MM.1S (cell line): Measurements from ENCODE around the gene SLC32A1.

Experiments used
- DNase-seq: peaks from one replicate; pipeline ENCODE4 v3.0.0-alpha.2; 2015
- H2AFZ ChIP-seq: fragments of 300-600 bp; sonication (generic); 2 replicates; pipeline ENCODE4 v1.6.0; 2016; ENCODE audit warnings: antibody characterized with exemption, low read length
- H3F3A ChIP-seq: fragments of 300-600 bp; sonication (generic); 2 replicates; pipeline ENCODE4 v1.6.1; 2016; ENCODE audit warnings: mild to moderate bottlenecking, antibody characterized with exemption, low read length, moderate library complexity, mixed read lengths; ENCODE audit not compliant: insufficient read depth
- H3K27ac ChIP-seq: fragments of 300-600 bp; sonication (generic); 2 replicates; pipeline ENCODE4 v1.5.1; 2016; ENCODE audit warnings: mild to moderate bottlenecking, low read length
- H3K27me3 ChIP-seq: fragments of 300-600 bp; sonication (generic); replicated peaks from 2 replicates; pipeline ENCODE4 v1.6.0; 2016; ENCODE audit warnings: low read length; ENCODE audit not compliant: insufficient read depth
- H3K36me3 ChIP-seq: fragments of 300-600 bp; sonication (generic); replicated peaks from 2 replicates; pipeline ENCODE4 v1.6.1; 2016; ENCODE audit warnings: mild to moderate bottlenecking, low read length, mixed read lengths; ENCODE audit not compliant: insufficient read depth
- H3K4me1 ChIP-seq: fragments of 300-600 bp; sonication (generic); 2 replicates; pipeline ENCODE4 v1.6.1; 2016; ENCODE audit warnings: low read length, mixed read lengths
- H3K4me2 ChIP-seq: fragments of 300-600 bp; sonication (generic); 2 replicates; pipeline ENCODE4 v1.6.0; 2016; ENCODE audit warnings: low read depth, low read length
- H3K4me3 ChIP-seq: fragments of 300-600 bp; sonication (generic); 2 replicates; pipeline ENCODE4 v1.5.1; 2016; ENCODE audit warnings: low read length, mixed read lengths
- H3K79me2 ChIP-seq: fragments of 300-600 bp; sonication (generic); 2 replicates; pipeline ENCODE4 v1.6.1; 2016; ENCODE audit warnings: mixed run types, low read length, mixed read lengths
- H3K9ac ChIP-seq: fragments of 300-600 bp; sonication (generic); 2 replicates; pipeline ENCODE4 v1.6.1; 2016; ENCODE audit warnings: low read length, mixed read lengths
- H3K9me2 ChIP-seq: fragments of 300-600 bp; sonication (generic); replicated peaks from 2 replicates; pipeline ENCODE4 v1.6.1; 2016; ENCODE audit warnings: mild to moderate bottlenecking, low read length, mixed read lengths; ENCODE audit not compliant: insufficient read depth
- H3K9me3 ChIP-seq: fragments of 300-600 bp; sonication (generic); replicated peaks from 2 replicates; pipeline ENCODE4 v1.6.1; 2016; ENCODE audit warnings: mild to moderate bottlenecking, low read length, mixed read lengths; ENCODE audit not compliant: insufficient read depth
- H4K20me1 ChIP-seq: fragments of 300-600 bp; sonication (generic); 2 replicates; pipeline ENCODE4 v1.6.1; 2016; ENCODE audit warnings: mild to moderate bottlenecking, low read length, moderate library complexity, mixed read lengths; ENCODE audit not compliant: insufficient read depth
- EZH2 ChIP-seq: fragments of 300-600 bp; sonication (generic); optimal IDR thresholded peaks from 2 replicates; pipeline ENCODE3; 2017; ENCODE audit warnings: low read depth, mild to moderate bottlenecking, antibody characterized with exemption, low read length, mixed read lengths
- EZH2phosphoT487 ChIP-seq: fragments of 300-600 bp; sonication (generic); IDR thresholded peaks from 2 replicates; pipeline ENCODE4 v1.6.1; 2018; ENCODE audit warnings: antibody characterized with exemption, low read length
- TF ChIP-seq, protein P1 (sequence below): fragments of 300-600 bp; sonication (generic); IDR thresholded peaks from 2 replicates; pipeline ENCODE4 v1.5.1; 2016; ENCODE audit warnings: antibody characterized with exemption, low read length, mixed read lengths

SLC32A1 gene

DNA sequence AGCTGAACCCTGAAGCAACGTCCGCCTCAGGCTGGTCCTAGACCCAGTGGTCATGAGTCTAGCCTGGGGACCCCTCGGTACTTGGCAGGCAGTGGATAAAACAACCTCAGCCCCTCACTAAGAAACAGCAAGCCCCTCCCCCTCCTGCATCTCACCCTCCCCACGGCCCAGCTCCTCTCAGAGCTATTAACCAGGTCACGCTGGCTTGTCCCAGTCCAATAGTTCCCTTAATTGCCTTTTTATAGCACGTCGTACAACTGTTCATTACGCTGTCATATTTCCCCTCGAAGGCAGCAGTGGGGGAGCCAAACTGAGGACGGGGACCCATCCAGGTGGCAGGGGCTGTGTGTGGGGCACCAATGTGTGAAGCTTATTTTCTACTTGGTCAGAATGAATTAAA, 8.6 kb upstream of the SLC32A1 start:
- TF ChIP-seq EZH2 (no peak), EZH2phosphoT487 (no peak)
- TF ChIP-seq, protein P1, sequence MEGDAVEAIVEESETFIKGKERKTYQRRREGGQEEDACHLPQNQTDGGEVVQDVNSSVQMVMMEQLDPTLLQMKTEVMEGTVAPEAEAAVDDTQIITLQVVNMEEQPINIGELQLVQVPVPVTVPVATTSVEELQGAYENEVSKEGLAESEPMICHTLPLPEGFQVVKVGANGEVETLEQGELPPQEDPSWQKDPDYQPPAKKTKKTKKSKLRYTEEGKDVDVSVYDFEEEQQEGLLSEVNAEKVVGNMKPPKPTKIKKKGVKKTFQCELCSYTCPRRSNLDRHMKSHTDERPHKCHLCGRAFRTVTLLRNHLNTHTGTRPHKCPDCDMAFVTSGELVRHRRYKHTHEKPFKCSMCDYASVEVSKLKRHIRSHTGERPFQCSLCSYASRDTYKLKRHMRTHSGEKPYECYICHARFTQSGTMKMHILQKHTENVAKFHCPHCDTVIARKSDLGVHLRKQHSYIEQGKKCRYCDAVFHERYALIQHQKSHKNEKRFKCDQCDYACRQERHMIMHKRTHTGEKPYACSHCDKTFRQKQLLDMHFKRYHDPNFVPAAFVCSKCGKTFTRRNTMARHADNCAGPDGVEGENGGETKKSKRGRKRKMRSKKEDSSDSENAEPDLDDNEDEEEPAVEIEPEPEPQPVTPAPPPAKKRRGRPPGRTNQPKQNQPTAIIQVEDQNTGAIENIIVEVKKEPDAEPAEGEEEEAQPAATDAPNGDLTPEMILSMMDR: no peak
- Histone ChIP-seq H3K4me2 (no peak overlapping the region), H2AFZ (no peak overlapping the region), H3K9me3 (no peaks in the 10 kb centered on the region), H3K9ac (no peak overlapping the region), H3K4me3 (no peak overlapping the region), H3K9me2 (no peaks in the 10 kb centered on the region), H3K27ac (no peak overlapping the region), H3K4me1 (no peaks in the 10 kb centered on the region), H3K27me3 (peaks cover 39% of the 10 kb centered on the region), H3K36me3 (no peaks in the 10 kb centered on the region), H3K79me2 (no peaks in the 10 kb centered on the region), H4K20me1 (no peaks in the 10 kb centered on the region), H3F3A (no peaks in the 10 kb centered on the region)
- DNase-seq: no peak

DNA sequence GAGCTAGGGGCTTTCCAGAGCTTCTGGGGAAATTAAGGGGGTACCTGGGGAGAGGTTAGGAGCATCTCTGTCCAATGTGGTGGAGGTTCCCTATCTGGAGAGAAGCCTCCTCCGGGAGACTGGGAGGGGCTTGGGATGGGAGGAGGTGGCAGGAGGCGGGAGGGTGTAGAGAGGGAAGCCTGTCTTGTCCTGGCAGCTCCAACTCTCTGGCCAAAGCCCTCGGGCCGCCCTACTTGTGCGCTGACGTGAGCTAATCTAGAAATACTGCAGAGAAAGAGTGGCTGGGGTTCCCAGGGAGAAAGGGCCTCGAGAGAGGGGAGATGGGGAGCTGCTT, 1.6 kb upstream of the SLC32A1 start:
- H3K4me2 ChIP-seq: no peak overlapping the region
- no peaks in the 10 kb centered on the region for H3K9me2 ChIP-seq
- no peaks in the 10 kb centered on the region for H3K9me3 ChIP-seq
- peaks cover 87% of the 10 kb centered on the region for H3K27me3 ChIP-seq
- no peaks in the 10 kb centered on the region for H3F3A ChIP-seq
- H3K9ac ChIP-seq: no peak overlapping the region
- H2AFZ ChIP-seq: no peak overlapping the region
- peaks cover 11% of the 10 kb centered on the region for H3K4me1 ChIP-seq
- H3K79me2 ChIP-seq: no peaks in the 10 kb centered on the region
- TF ChIP-seq EZH2phosphoT487: no peak
- TF ChIP-seq EZH2: no peak
- TF ChIP-seq, protein P1: no peak
- no peaks in the 10 kb centered on the region for H4K20me1 ChIP-seq
- no peak overlapping the region for H3K4me3 ChIP-seq
- no peaks in the 10 kb centered on the region for H3K36me3 ChIP-seq
- H3K27ac ChIP-seq: no peak overlapping the region
- DNase-seq: no peak

- Histone ChIP-seq H4K20me1 (no peaks in the 10 kb centered on the region), H2AFZ (no peak overlapping the region), H3K79me2 (no peaks in the 10 kb centered on the region), H3K9me3 (no peaks in the 10 kb centered on the region), H3F3A (no peaks in the 10 kb centered on the region), H3K9me2 (no peaks in the 10 kb centered on the region), H3K4me2 (no peak overlapping the region), H3K4me3 (no peak overlapping the region), H3K27me3 (peaks cover 85% of the 10 kb centered on the region), H3K27ac (no peak overlapping the region), H3K36me3 (no peaks in the 10 kb centered on the region), H3K9ac (no peak overlapping the region), H3K4me1 (peaks cover 11% of the 10 kb centered on the region)
- TF ChIP-seq EZH2phosphoT487 (no peak), EZH2 (no peak)
- TF ChIP-seq, protein P1: no peak
- no peak for DNase-seq
Measured at GRCh38 chr20:38723017-38723847, 1.1 kb upstream of the SLC32A1 start.
